ENCODE results near the gene FAM20C.

GRCh38 chr7:171912-172515 lies 20.4 kb upstream of the FAM20C start:
- TF ChIP-seq CTCF (IDR thresholded peaks at IDR 0.05; ENCODE audit: low read depth, low read length) = no peak
- TF ChIP-seq EZH2phosphoT487 (IDR thresholded peaks at IDR 0.05; ENCODE audit: low read depth) = no peak
